ENCODE measurements around the gene PLCB4.

Gene PLCB4

DNA sequence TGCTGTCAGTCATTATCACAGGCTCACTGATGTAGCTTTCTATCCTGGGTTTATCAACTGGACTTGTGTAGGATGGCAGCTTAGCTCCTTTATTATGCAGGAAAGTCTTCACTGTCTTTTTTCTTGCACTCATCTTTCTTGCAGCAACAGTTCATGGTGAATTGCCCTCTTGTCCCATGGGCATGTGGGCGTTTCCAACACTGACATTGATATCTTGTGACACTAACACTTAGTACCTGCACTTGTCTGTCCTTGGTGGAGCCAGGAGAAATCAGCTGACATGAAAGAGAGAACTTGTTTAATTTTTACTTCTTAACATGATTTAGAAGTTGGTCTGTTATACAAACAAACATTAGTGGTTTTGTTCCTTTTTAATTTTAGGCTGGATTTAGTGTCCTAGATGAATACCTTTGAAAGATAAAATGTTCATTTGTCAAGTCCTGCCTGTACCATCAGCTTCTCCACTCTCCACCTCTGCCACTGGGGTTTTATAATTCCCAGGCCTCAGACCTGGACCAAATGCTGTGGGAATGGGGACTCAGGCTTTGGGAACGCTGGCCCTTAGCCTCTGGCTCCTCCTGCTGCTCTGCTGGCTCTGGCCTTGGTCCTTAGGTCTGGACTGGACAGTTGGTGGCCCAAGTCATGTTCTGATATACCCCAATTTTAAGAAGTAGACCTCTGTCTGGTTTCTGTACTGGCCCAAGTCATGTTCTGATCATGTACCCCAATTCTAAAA lies 284.5 kb downstream of the PLCB4 start:
- DNase-seq (ENCODE audit: low read depth): no peak
- TF ChIP-seq, protein P1, sequence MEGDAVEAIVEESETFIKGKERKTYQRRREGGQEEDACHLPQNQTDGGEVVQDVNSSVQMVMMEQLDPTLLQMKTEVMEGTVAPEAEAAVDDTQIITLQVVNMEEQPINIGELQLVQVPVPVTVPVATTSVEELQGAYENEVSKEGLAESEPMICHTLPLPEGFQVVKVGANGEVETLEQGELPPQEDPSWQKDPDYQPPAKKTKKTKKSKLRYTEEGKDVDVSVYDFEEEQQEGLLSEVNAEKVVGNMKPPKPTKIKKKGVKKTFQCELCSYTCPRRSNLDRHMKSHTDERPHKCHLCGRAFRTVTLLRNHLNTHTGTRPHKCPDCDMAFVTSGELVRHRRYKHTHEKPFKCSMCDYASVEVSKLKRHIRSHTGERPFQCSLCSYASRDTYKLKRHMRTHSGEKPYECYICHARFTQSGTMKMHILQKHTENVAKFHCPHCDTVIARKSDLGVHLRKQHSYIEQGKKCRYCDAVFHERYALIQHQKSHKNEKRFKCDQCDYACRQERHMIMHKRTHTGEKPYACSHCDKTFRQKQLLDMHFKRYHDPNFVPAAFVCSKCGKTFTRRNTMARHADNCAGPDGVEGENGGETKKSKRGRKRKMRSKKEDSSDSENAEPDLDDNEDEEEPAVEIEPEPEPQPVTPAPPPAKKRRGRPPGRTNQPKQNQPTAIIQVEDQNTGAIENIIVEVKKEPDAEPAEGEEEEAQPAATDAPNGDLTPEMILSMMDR (IDR thresholded peaks at IDR 0.05; ENCODE audit: insufficient read depth, low read depth, low read length, missing control alignments): no peak
- H3K4me3 ChIP-seq (ENCODE audit: low read depth, low read length): no peak overlapping the region

DNA sequence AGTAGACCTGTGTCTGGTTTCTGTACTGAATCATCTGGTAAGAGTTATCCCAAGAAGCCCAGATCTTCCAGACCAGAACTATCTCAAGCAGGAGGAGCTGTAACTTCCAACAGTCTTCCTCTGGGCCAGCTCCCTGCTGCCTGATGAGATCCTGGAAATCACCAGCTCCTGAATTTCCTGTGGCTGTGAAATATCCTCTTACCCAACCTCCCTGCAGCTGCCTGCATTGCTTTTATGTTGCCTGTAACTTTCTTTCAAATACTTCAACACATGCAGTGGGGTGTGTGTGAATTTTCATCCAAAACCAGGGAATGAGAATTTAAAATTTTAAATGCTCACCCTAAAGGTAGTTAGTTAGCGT lies 285.0 kb downstream of the PLCB4 start:
- no peak for DNase-seq (ENCODE audit: low read depth)
- no peak overlapping the region for H3K4me3 ChIP-seq (ENCODE audit: low read depth, low read length)
- TF ChIP-seq, protein P1 (IDR thresholded peaks at IDR 0.05; ENCODE audit: insufficient read depth, low read depth, low read length, missing control alignments): no peak

DNA sequence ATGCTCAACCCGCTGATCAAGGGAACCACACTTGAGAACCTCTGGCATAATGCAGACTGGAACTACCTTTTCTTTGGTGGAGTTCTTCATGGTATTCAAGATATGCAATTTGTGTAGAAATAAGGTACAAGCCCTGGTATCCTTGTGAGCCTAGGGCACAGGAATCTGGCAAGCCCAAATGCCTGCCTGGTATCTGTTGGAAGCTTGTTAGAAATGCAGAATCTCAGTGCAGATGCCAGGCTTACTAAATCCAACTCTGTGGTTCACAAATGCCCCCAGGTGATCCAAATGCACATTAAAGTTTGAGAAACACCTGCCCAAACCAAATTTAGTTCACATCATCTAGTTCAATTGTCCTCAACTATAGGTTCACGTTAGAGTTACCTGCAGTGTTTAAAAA lies 285.7 kb downstream of the PLCB4 start:
- H3K4me3 ChIP-seq (ENCODE audit: low read depth, low read length): no peak overlapping the region
- TF ChIP-seq, protein P1 (IDR thresholded peaks at IDR 0.05; ENCODE audit: insufficient read depth, low read depth, low read length, missing control alignments): no peak
- DNase-seq (ENCODE audit: low read depth): no peak

DNA sequence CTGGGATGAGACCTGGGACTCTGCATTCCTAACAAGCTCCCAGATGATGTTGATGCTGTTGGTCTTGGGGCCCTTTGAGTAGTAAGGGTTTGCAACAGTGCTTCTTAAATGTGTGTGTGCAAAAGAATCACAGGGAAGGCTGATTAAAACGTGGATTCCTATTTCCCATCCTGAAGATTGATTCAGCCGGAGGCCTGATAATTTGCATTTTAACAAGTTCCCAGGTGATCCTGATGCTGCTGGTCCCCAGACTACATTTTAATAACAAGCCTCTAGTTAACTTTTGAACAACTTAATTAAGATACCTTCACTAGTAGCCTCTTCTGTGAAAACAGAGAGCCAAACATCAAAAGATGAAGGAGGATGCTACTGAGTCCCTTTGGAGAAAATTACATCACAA lies 289.1 kb downstream of the PLCB4 start:
- no peak for DNase-seq (ENCODE audit: low read depth)
- H3K4me3 ChIP-seq (ENCODE audit: low read depth, low read length): no peak overlapping the region
- TF ChIP-seq, protein P1 (IDR thresholded peaks at IDR 0.05; ENCODE audit: insufficient read depth, low read depth, low read length, missing control alignments): no peak

DNA sequence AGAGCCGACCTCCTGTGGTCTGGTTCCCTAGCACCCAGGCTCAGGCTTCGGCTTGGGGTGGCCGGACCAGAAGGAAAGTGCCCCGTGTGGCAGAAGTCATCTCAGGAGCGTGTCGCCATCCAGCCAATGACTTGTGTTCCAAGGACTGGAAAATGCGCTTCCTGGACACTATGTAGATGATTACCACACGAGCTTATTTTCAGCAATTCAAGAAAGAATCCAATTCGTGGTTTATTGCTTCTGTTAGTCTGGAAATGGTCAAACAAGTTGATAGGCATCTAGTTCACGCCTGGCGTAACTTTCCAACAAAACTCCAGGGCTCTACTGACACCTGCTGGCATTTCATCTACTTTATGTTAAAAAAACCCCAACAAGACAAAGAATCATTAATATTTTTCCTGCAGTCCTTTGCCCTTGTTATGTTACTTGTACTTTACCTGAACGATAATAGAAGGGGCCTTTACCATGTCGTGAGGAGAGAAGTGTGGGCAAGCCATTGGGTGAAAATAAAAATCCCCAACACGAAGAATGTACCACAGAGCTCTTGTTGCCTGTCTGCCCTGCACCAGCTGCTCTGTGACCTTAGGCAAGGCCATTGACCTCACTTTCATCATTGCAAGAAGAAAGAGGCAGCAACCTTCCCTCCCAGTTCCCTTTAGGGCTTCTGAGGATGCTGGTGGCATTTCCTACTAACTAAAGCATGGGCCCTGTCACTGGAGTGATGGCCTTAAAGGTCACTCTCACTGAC lies 290.8 kb downstream of the PLCB4 start:
- TF ChIP-seq, protein P1 (IDR thresholded peaks at IDR 0.05; ENCODE audit: insufficient read depth, low read depth, low read length, missing control alignments): peak; percentile 15
- DNase-seq (ENCODE audit: low read depth): peak; percentile 33

DNA sequence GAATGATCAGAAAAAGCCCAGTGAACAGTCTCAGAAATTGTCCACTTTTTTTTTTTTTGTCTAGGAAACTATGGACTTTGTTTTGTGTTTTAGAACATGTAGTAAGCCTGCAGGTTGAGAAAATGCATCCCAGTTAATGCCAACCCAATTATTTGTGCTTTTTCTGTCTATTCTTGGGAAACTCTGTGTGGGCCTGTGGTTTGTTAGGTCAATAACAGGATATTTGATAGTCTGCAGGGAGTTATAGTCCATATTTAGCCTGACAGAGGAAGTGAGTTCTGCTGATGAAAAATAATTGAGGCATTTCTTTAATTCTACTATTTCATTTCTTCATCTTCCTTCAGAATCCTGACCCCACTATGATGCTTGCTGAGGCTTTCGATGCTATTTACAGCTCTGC lies 291.5 kb downstream of the PLCB4 start:
- TF ChIP-seq, protein P1 (IDR thresholded peaks at IDR 0.05; ENCODE audit: insufficient read depth, low read depth, low read length, missing control alignments): no peak
- DNase-seq (ENCODE audit: low read depth): no peak
- H3K4me3 ChIP-seq (ENCODE audit: low read depth, low read length): no peak overlapping the region

More for the DNA sequence above, 290.8 kb downstream of the PLCB4 start:
- H3K4me3 ChIP-seq (ENCODE audit: low read depth, low read length): no peak overlapping the region

Data from GM12865 (cell line).